Endodermal cell (in vitro differentiated cells): ENCODE measurements around the gene CHKB. TPM values are rescaled to one million over a fixed set of nuclear protein-coding genes. Genes with fewer than 3 reads are reported as not detected.
A peak's percentile ranks its signal among the peaks of the same experiment; 100 is the strongest.

Experiments
- DNase-seq: peaks from one replicate; pipeline ENCODE4 v3.0.0-alpha.2; 2017
- H3K27ac ChIP-seq: 2 replicates; pipeline ENCODE4 v1.5.1; 2013; ENCODE audit warnings: mild to moderate bottlenecking, low read depth, low read length, moderate library complexity
- H3K27me3 ChIP-seq: 2 replicates; pipeline ENCODE4 v1.6.1; 2013; ENCODE audit warnings: mild to moderate bottlenecking, low read length, moderate library complexity; ENCODE audit not compliant: insufficient read depth, control insufficient read depth, poor library complexity, severe bottlenecking
- H3K36me3 ChIP-seq: 2 replicates; pipeline ENCODE4 v1.7.0; 2013; ENCODE audit warnings: mild to moderate bottlenecking, low read length, moderate library complexity; ENCODE audit not compliant: control insufficient read depth, insufficient read depth
- H3K4me1 ChIP-seq: one replicate; pipeline ENCODE4 v1.7.0; 2013; ENCODE audit warnings: low read length; ENCODE audit not compliant: control insufficient read depth, insufficient read depth
- H3K4me3 ChIP-seq: 2 replicates; pipeline ENCODE4 v1.5.1; 2013; ENCODE audit warnings: mild to moderate bottlenecking, low read length, moderate library complexity
- H3K9ac ChIP-seq: 2 replicates; pipeline ENCODE4 v1.6.1; 2013; ENCODE audit warnings: mild to moderate bottlenecking, low read length, moderate library complexity; ENCODE audit not compliant: poor library complexity, severe bottlenecking; ENCODE audit errors: extremely low read depth
- H3K9me3 ChIP-seq: 2 replicates; pipeline ENCODE4 v1.6.1; 2013; ENCODE audit warnings: mild to moderate bottlenecking, low read length, moderate library complexity; ENCODE audit not compliant: control insufficient read depth
- H3K27ac Mint-ChIP-seq: 2 replicates; pipeline ENCODE4 v1.8.0; 2020; ENCODE audit warnings: mixed read lengths
- H3K27me3 Mint-ChIP-seq: 2 replicates; pipeline ENCODE4 v1.8.0; 2021; ENCODE audit warnings: mild to moderate bottlenecking, mixed read lengths; ENCODE audit not compliant: insufficient read depth
- H3K36me3 Mint-ChIP-seq: 2 replicates; pipeline ENCODE4 v1.8.0; 2020; ENCODE audit warnings: low read depth, mixed read lengths
- H3K4me1 Mint-ChIP-seq: 2 replicates; pipeline ENCODE4 v1.8.0; 2020; ENCODE audit warnings: mixed read lengths
- H3K4me3 Mint-ChIP-seq: 2 replicates; pipeline ENCODE4 v1.8.0; 2020; ENCODE audit warnings: mild to moderate bottlenecking, moderate library complexity, mixed read lengths
- H3K9me3 Mint-ChIP-seq: 2 replicates; pipeline ENCODE4 v1.8.0; 2020; ENCODE audit warnings: mild to moderate bottlenecking, mixed read lengths
- WGBS, 2 experiments: methylation state at CpG; one replicate each; pipeline versions ENCODE4 v1.1.5 to v1.1.7; 2013; ENCODE audit warnings: missing lambda C conversion rate in 2 of 2, mixed read lengths in 1 of 2; ENCODE audit not compliant: insufficient coverage in 1 of 2, insufficient read length in 1 of 2; 5-methylcytosine and 5-hydroxymethylcytosine counted together
- total RNA-seq, 2 donors: library from RNA; stranded (reverse); fragmentation: NEBNext Ultra II Directional in 1 of 2; extraction: Animal tissue kit (Norgen Biotek cat#: 25700) in 1 of 2; gene quantifications; 2 replicates in 1 of 2; 3 replicates in 1 of 2; pipeline ENCODE4 v1.2.1, GENCODE V29; 2021
- TF ChIP-seq, protein P1 (sequence below): fragments of 200-600 bp; sonication (generic); conservative IDR thresholded peaks from 2 replicates; pipeline ENCODE4 v1.5.0; 2021; ENCODE audit warnings: antibody characterized with exemption, mild to moderate bottlenecking

Gene CHKB
- total RNA-seq, 2 donors from 2014 or later, result 108 TPM

GRCh38 chr22:50603511-50604255, 21.0 kb upstream of the CHKB start:
- peaks cover 86% of the 10 kb centered on the region for H3K27me3 ChIP-seq

GRCh38 chr22:50602338-50602700, 19.7 kb upstream of the CHKB start:
- H3K4me3 ChIP-seq, result no peak overlapping the region
- DNase-seq, result no peak
- no peaks in the 10 kb centered on the region for H3K4me1 Mint-ChIP-seq
- no peak overlapping the region for H3K27ac ChIP-seq
- no peak overlapping the region for H3K27ac Mint-ChIP-seq
- H3K36me3 Mint-ChIP-seq, result no peaks in the 10 kb centered on the region
- H3K9ac ChIP-seq, result no peak overlapping the region
- TF ChIP-seq, protein P1, sequence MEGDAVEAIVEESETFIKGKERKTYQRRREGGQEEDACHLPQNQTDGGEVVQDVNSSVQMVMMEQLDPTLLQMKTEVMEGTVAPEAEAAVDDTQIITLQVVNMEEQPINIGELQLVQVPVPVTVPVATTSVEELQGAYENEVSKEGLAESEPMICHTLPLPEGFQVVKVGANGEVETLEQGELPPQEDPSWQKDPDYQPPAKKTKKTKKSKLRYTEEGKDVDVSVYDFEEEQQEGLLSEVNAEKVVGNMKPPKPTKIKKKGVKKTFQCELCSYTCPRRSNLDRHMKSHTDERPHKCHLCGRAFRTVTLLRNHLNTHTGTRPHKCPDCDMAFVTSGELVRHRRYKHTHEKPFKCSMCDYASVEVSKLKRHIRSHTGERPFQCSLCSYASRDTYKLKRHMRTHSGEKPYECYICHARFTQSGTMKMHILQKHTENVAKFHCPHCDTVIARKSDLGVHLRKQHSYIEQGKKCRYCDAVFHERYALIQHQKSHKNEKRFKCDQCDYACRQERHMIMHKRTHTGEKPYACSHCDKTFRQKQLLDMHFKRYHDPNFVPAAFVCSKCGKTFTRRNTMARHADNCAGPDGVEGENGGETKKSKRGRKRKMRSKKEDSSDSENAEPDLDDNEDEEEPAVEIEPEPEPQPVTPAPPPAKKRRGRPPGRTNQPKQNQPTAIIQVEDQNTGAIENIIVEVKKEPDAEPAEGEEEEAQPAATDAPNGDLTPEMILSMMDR, result no peak
- H3K9me3 ChIP-seq, result no peaks in the 10 kb centered on the region
- peaks cover 89% of the 10 kb centered on the region for H3K27me3 Mint-ChIP-seq
- peak overlapping the region; percentile 46 for H3K4me3 Mint-ChIP-seq
- no peaks in the 10 kb centered on the region for H3K9me3 Mint-ChIP-seq
- H3K27me3 ChIP-seq, result peaks cover 91% of the 10 kb centered on the region
- H3K36me3 ChIP-seq, result no peaks in the 10 kb centered on the region
- 45 to 46% methylated on average over 2 of the region's 2 CpGs for WGBS, 2 experiments
- no peaks in the 10 kb centered on the region for H3K4me1 ChIP-seq

More at GRCh38 chr22:50603511-50604255, 21.0 kb upstream of the CHKB start:
- Mint-ChIP-seq H3K4me1 (no peaks in the 10 kb centered on the region), H3K27me3 (peaks cover 85% of the 10 kb centered on the region), H3K27ac (no peak overlapping the region), H3K36me3 (no peaks in the 10 kb centered on the region), H3K4me3 (no peak overlapping the region), H3K9me3 (no peaks in the 10 kb centered on the region)
- H3K4me1 ChIP-seq, result no peaks in the 10 kb centered on the region
- no peaks in the 10 kb centered on the region for H3K9me3 ChIP-seq
- no peaks in the 10 kb centered on the region for H3K36me3 ChIP-seq
- DNase-seq, result peak; percentile 51
- H3K4me3 ChIP-seq, result no peak overlapping the region
- no peak overlapping the region for H3K9ac ChIP-seq
- WGBS, 2 experiments, result 27 to 44% methylated on average over 46 to 70 of the region's 70 CpGs
- TF ChIP-seq, protein P1, result no peak
- no peak overlapping the region for H3K27ac ChIP-seq

DNA sequence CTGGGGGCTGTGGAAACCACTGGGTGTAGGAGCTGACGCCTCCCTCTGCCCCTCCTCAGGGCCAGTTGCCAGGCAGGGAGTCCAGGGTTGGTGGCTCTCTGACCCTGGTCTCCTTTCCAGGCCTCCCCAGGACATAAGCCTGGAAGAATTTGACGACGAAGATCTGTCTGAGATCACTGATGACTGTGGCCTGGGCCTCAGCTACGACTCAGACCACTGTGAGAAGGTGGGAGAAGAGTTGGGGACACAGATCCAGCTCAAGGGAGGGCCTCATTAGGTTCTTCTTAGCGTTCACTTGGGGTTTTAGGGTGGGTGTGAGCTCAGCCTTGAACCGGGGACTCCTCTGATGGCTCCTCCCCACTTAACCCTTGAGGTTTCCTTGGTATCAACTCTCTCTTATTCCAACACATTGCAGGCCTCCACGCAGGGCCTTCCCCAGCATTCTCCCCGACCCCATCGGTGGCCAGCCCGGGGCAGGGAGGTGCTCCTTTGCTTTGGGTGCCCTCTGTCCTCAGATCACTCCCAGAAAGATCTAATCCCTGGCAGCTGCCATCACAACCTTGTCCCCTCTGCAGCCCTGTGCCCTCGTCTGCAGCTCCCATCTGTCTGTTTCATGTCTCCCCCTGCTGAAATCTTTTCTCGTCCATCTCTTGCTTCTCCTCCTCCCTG, 19.2 kb upstream of the CHKB start:
- Histone ChIP-seq H3K27me3 (peaks cover 91% of the 10 kb centered on the region), H3K4me3 (no peak overlapping the region), H3K27ac (no peak overlapping the region), H3K36me3 (no peaks in the 10 kb centered on the region), H3K9ac (no peak overlapping the region), H3K9me3 (no peaks in the 10 kb centered on the region), H3K4me1 (no peaks in the 10 kb centered on the region)
- H3K9me3 Mint-ChIP-seq, result no peaks in the 10 kb centered on the region
- DNase-seq, result no peak
- TF ChIP-seq, protein P1, result no peak
- WGBS, 2 experiments, result 53 to 68% methylated on average over 5 to 12 of the region's 12 CpGs
- no peaks in the 10 kb centered on the region for H3K4me1 Mint-ChIP-seq
- H3K27me3 Mint-ChIP-seq, result peaks cover 89% of the 10 kb centered on the region
- H3K27ac Mint-ChIP-seq, result no peak overlapping the region
- H3K4me3 Mint-ChIP-seq, result peak overlapping the region; percentile 46
- H3K36me3 Mint-ChIP-seq, result no peaks in the 10 kb centered on the region
